K562 (cell line): ENCODE results near the gene SLC44A1. TPM values are rescaled to one million over a fixed set of nuclear protein-coding genes. Genes with fewer than 3 reads are reported as not detected.

Source experiments
- ATAC-seq: fragments of 200-7000 bp; cut with Tn5 transposase; 3 replicates; pipeline ENCODE4 v1.9.1; 2020; ENCODE audit warnings: moderate library complexity
- BruUV-seq: library from RNA; stranded (reverse); fragments of 400-500 nt; replicated peaks from 2 replicates; lab custom pipeline; 2021; lab: Mats Ljungman, UMichigan
- CTCF ChIA-PET: fragments of 300-600 bp; formaldehyde crosslinking; extraction: SDS; loops from one replicate; lab custom pipeline; 2021; ENCODE audit warnings: low intra/inter-chr PET ratio; lab: Yijun Ruan, JAX
- POLR2A ChIA-PET: fragments of 300-600, 350-650 bp; sonication (Branson Sonifier 250); formaldehyde crosslinking; extraction: SDS; loops from one replicate; lab custom pipeline; 2021; ENCODE audit warnings: antibody characterized with exemption, inconsistent platforms; lab: Yijun Ruan, JAX
- DNase-seq, 4 experiments: peaks; one replicate each; pipeline versions ENCODE4 v3.0.0 to v3.0.0-alpha.2; 2011 to 2018; ENCODE audit warnings: low spot score in 3 of 4, mixed read lengths in 3 of 4; ENCODE audit errors: extremely low read depth in 1 of 4
- FAIRE-seq: peaks from 2 replicates; lab custom pipeline; 2011; peaks lifted over from hg19 to GRCh38; lab: Jason Lieb, UNC
- H2AFZ ChIP-seq: 2 replicates; pipeline ENCODE4 v1.6.0; 2011; ENCODE audit warnings: low read depth, low read length, control low read depth, inconsistent platforms
- H3K27ac ChIP-seq: fragments of 200-600 bp; 3 replicates; pipeline ENCODE4 v1.8.0; 2011; ENCODE audit warnings: low read depth, mild to moderate bottlenecking, control low read depth, inconsistent platforms, low read length, moderate library complexity, mixed read lengths; ENCODE audit errors: extremely low read depth
- H3K27me3 ChIP-seq, 2 experiments: fragments of 300-600 bp in 1 of 2; 2 replicates in 1 of 2; 3 replicates in 1 of 2; pipeline versions ENCODE4 v1.6.0 to v1.8.0; 2011; ENCODE audit warnings: inconsistent platforms in 2 of 2, low read length in 2 of 2, mild to moderate bottlenecking in 1 of 2, mixed read lengths in 1 of 2, moderate library complexity in 1 of 2; ENCODE audit not compliant: control insufficient read depth in 2 of 2, insufficient read depth in 2 of 2
- H3K36me3 ChIP-seq: fragments of 300-600 bp; 3 replicates; pipeline ENCODE4 v1.8.0; 2011; ENCODE audit warnings: mild to moderate bottlenecking, low read length, inconsistent platforms; ENCODE audit not compliant: control insufficient read depth, insufficient read depth
- H3K4me1 ChIP-seq, 2 experiments: fragments of 200-600 bp in 1 of 2; replicated peaks in 1 of 2; 2 replicates in 1 of 2; 3 replicates in 1 of 2; pipeline versions ENCODE4 v1.5.1 to v1.8.0; 2011; ENCODE audit warnings: inconsistent platforms in 2 of 2, low read length in 2 of 2, mild to moderate bottlenecking in 1 of 2, mixed read lengths in 1 of 2, moderate library complexity in 1 of 2; ENCODE audit not compliant: control insufficient read depth in 2 of 2, insufficient read depth in 2 of 2
- H3K4me2 ChIP-seq: 2 replicates; pipeline ENCODE4 v1.6.1; 2011; ENCODE audit warnings: low read length, control low read depth, inconsistent platforms, mixed read lengths; ENCODE audit not compliant: insufficient read depth
- H3K4me3 ChIP-seq: fragments of 200-600 bp; sonication (generic), shearing (Covaris generic); 2 replicates; pipeline ENCODE4 v1.5.1; 2016; ENCODE audit warnings: control low read depth, inconsistent platforms
- H3K79me2 ChIP-seq: fragments of 200-600 bp; 3 replicates; pipeline ENCODE4 v1.8.0; 2011; ENCODE audit warnings: low read length, inconsistent platforms; ENCODE audit not compliant: control insufficient read depth, insufficient read depth
- H3K9ac ChIP-seq, 2 experiments: 2 replicates each; pipeline versions ENCODE4 v1.6.0 to v1.6.1; 2011; ENCODE audit warnings: low read depth in 2 of 2, low read length in 2 of 2, control low read depth in 1 of 2, inconsistent platforms in 1 of 2, mild to moderate bottlenecking in 1 of 2, mixed read lengths in 1 of 2; ENCODE audit not compliant: insufficient read depth in 1 of 2
- H3K9me1 ChIP-seq: one replicate; pipeline ENCODE4 v1.6.0; 2011; ENCODE audit warnings: inconsistent platforms, mild to moderate bottlenecking, low read length, moderate library complexity; ENCODE audit not compliant: control insufficient read depth, insufficient read depth
- H3K9me3 ChIP-seq: replicated peaks from 2 replicates; pipeline ENCODE4 v1.5.1; 2011; ENCODE audit warnings: low read depth, low read length, inconsistent platforms; ENCODE audit not compliant: control insufficient read depth, insufficient read depth
- H4K20me1 ChIP-seq: replicated peaks from 2 replicates; pipeline ENCODE4 v1.6.1; 2011; ENCODE audit warnings: low read length, inconsistent platforms, mixed read lengths; ENCODE audit not compliant: control insufficient read depth, insufficient read depth
- CTCF ChIP-seq, 3 experiments: IDR thresholded peaks in 2 of 3; conservative IDR thresholded peaks in 1 of 3; 2 replicates each; pipeline ENCODE4 v1.5.1; 2011 to 2012; ENCODE audit warnings: low read length in 3 of 3, mild to moderate bottlenecking in 3 of 3, control low read depth in 2 of 3, improper control_type of control experiment in 1 of 3, inconsistent platforms in 1 of 3, low read depth in 1 of 3, mixed read lengths in 1 of 3, moderate library complexity in 1 of 3; ENCODE audit not compliant: insufficient read depth in 2 of 3
- HCFC1 ChIP-seq: IDR thresholded peaks from 2 replicates; pipeline ENCODE4 v1.6.1; 2012; ENCODE audit warnings: low read depth, low read length, improper control_type of control experiment
- NR0B1 ChIP-seq: fragments of 450-650 bp; IDR thresholded peaks from one replicate; pipeline ENCODE4 v1.6.1; 2018; ENCODE audit warnings: mild to moderate bottlenecking, moderate library complexity; ENCODE audit not compliant: partially characterized antibody
- in situ Hi-C: fragments of 300-500 bp; cut with MboI; formaldehyde crosslinking; loops from 4 replicates; pipeline ENCODE4 v1.15.0; 2018; ENCODE audit warnings: inconsistent platforms, mixed read lengths
- intact Hi-C: fragments of 100-400 bp; cut with micrococcal nuclease; formaldehyde crosslinking; loops from 2 replicates; pipeline ENCODE4 v1.14.2; 2022
- polyA plus RNA-seq, 8 experiments: library from polyadenylated mRNA; depleted of rRNA in 4 of 8; stranded (reverse) in 5 of 8; unstranded in 3 of 8; fragments of >200 nt; fragmentation: Nextera tagmentation in 2 of 8; fragmentation: Illumina TruSeq in 1 of 8; extraction: Ambion mirVana in 2 of 8; extraction: Trizol in 1 of 8; gene quantifications; 2 replicates each; pipeline versions ENCODE4 v1.2.1 to v1.2.3, GENCODE V29; 2011 to 2014; ENCODE audit warnings: inconsistent platforms in 1 of 8, missing spikeins in 1 of 8
- total RNA-seq, 7 experiments: library from RNA; depleted of rRNA in 6 of 7; stranded (reverse); fragments of >200 nt in 6 of 7; fragmentation: Illumina TruSeq in 2 of 7; extraction: Trizol in 2 of 7; gene quantifications; 2 replicates each; pipeline versions ENCODE4 v1.2.1 to v1.2.3, GENCODE V29; 2011 to 2021; ENCODE audit warnings: low replicate concordance in 1 of 7

SLC44A1 gene
- total and polyA plus RNA-seq, 9 of the 15 experiments (the other 6 are each of a cell fraction or from before 2014, with no cell fraction given): 0.11 to 0.59 (median 0.30) TPM

GRCh38 chr9:105483618-105484017 lies 239.2 kb downstream of the SLC44A1 start:
- BruUV-seq: no TSS peak
- intact Hi-C loops (no loop called here), in situ Hi-C loops (no loop called here)
- ChIA-PET CTCF (no interaction called here), POLR2A (interaction anchor here (0.6 to 0.8 kb wide), 2 partner anchors 73 to 88 kb away, joined by 3 read pairs; no protein-coding TSS in a partner anchor)
- Histone ChIP-seq H3K9me3 (no peaks in the 10 kb centered on the region), H3K9ac (no peak overlapping the region), H3K4me1 (no peaks in the 10 kb centered on the region), H3K9me1 (no peaks in the 10 kb centered on the region), H3K79me2 (no peaks in the 10 kb centered on the region), H3K36me3 (no peaks in the 10 kb centered on the region), H4K20me1 (no peaks in the 10 kb centered on the region), H3K4me2 (no peak overlapping the region), H3K27me3 (no peaks in the 10 kb centered on the region), H3K27ac (no peak overlapping the region), H3K4me3 (no peak overlapping the region), H2AFZ (no peak overlapping the region)
- ATAC-seq (no peak), FAIRE-seq (no peak), DNase-seq (no peak)
- TF ChIP-seq CTCF (IDR thresholded peaks at IDR 0.05 in 2 of 3, conservative IDR thresholded peaks at IDR 0.05 in 1 of 3; ENCODE audit: insufficient read depth in 2 of 3, low read depth in 1 of 3, low read length in 3 of 3): 0 out of 6 replicates have a peak, but pooled peaks of 1 of the 3 experiments have one; percentile 7
- TF ChIP-seq HCFC1: no peak
- no peak for TF ChIP-seq NR0B1
